Measurements from ENCODE around the gene BEST1. TPM values are rescaled to one million over a fixed set of nuclear protein-coding genes. Genes with fewer than 3 reads are reported as not detected.
A peak's percentile ranks its signal among the peaks of the same experiment; 100 is the strongest.

The BEST1 gene
- total and polyA plus RNA-seq, 2 experiments from 2014 or later, result 3.9 to 5.1 TPM

DNA sequence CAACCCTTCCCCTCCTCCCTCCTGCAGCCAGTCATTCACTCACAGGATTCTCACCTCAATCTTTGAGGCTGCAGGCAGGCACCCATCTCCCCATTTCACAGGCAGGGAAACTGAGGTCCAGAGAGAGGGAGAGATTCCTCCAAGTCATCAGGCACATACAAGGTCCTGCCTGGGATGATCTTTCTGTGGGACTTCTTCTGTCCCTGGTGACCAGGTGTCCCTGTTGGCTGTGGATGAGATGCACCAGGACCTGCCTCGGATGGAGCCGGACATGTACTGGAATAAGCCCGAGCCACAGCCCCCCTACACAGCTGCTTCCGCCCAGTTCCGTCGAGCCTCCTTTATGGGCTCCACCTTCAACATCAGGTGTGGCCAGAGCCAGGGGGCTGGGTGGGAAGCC lies 9.5 kb downstream of the BEST1 start:
- no peak overlapping the region for H3K27ac ChIP-seq
- 81 to 82% methylated on average over 6 of the region's 6 CpGs for WGBS, 2 experiments (ENCODE audit: low coverage in 1 of 2, low lambda C conversion rate in 2 of 2, missing lambda C conversion rate in 2 of 2)
- H3K9me2 ChIP-seq (ENCODE audit: insufficient read depth), result no peaks in the 10 kb centered on the region
- H2AFZ ChIP-seq, result no peak overlapping the region
- peaks cover 13% of the 10 kb centered on the region; the same call in 1 of the 2 replicates for H3K36me3 ChIP-seq (ENCODE audit: low read depth)
- H3K79me2 ChIP-seq (ENCODE audit: insufficient read depth), result peaks cover 5% of the 10 kb centered on the region
- peaks cover 25% of the 10 kb centered on the region for H3K4me1 ChIP-seq (ENCODE audit: insufficient read depth)
- no peaks in the 10 kb centered on the region for H3K9me3 ChIP-seq (ENCODE audit: low read depth)
- in situ Hi-C loops (cut with MboI), result no loop called here
- peaks cover under 1% of the 10 kb centered on the region; the same call in 1 of the 2 replicates for H4K20me1 ChIP-seq (ENCODE audit: insufficient read depth)
- H3F3A ChIP-seq (ENCODE audit: insufficient read depth), result peaks cover 44% of the 10 kb centered on the region
- no peak for DNase-seq
- H3K4me3 ChIP-seq, result no peak overlapping the region
- H3K9ac ChIP-seq, result no peak overlapping the region
- H3K27me3 ChIP-seq (replicated peaks; ENCODE audit: insufficient read depth), result no peaks in the 10 kb centered on the region
- no peak overlapping the region for H3K4me2 ChIP-seq (ENCODE audit: unreplicated experiment)
- TF ChIP-seq EZH2phosphoT487 (IDR thresholded peaks at IDR 0.05; ENCODE audit: insufficient read depth, low read depth) (no peak), EZH2 (IDR thresholded peaks at IDR 0.05; ENCODE audit: insufficient read depth, poor library complexity, severe bottlenecking) (no peak)

DNA sequence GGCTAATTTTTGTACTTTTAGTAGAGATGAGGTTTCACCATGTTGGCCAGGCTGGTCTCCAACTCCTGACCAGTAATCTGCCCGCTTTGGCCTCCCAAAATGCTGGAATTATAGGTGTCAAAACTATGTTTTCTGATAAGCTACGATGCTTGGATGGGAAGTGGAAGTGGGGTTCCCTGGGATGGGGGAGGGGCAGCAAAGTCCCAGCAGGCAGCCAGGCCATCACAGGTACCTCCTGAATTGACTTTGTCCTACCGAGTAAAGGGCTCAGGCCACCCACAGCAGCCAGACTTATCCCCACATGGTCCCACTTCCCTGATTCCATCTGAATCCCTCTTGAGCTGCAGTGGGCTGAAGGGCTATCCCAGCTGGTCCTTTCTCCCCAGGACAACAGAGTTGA lies 10.4 kb downstream of the BEST1 start:
- Histone ChIP-seq H3K4me1 (ENCODE audit: insufficient read depth) (peaks cover 28% of the 10 kb centered on the region), H3K9ac (no peak overlapping the region), H3K4me2 (ENCODE audit: unreplicated experiment) (no peak overlapping the region), H4K20me1 (ENCODE audit: insufficient read depth) (peaks cover 9% of the 10 kb centered on the region), H3F3A (ENCODE audit: insufficient read depth) (peaks cover 51% of the 10 kb centered on the region), H3K4me3 (no peak overlapping the region), H3K9me2 (ENCODE audit: insufficient read depth) (no peaks in the 10 kb centered on the region), H3K9me3 (ENCODE audit: low read depth) (no peaks in the 10 kb centered on the region), H3K27me3 (replicated peaks; ENCODE audit: insufficient read depth) (no peaks in the 10 kb centered on the region), H2AFZ (no peak overlapping the region), H3K36me3 (ENCODE audit: low read depth) (peaks cover 22% of the 10 kb centered on the region), H3K27ac (no peak overlapping the region), H3K79me2 (ENCODE audit: insufficient read depth) (peaks cover 14% of the 10 kb centered on the region)
- 74 to 76% methylated on average over 3 of the region's 3 CpGs for WGBS, 2 experiments (ENCODE audit: low coverage in 1 of 2, low lambda C conversion rate in 2 of 2, missing lambda C conversion rate in 2 of 2)
- TF ChIP-seq EZH2 (IDR thresholded peaks at IDR 0.05; ENCODE audit: insufficient read depth, poor library complexity, severe bottlenecking) (no peak), EZH2phosphoT487 (IDR thresholded peaks at IDR 0.05; ENCODE audit: insufficient read depth, low read depth) (no peak)
- no peak for DNase-seq
- in situ Hi-C loops (cut with MboI), result no loop called here

DNA sequence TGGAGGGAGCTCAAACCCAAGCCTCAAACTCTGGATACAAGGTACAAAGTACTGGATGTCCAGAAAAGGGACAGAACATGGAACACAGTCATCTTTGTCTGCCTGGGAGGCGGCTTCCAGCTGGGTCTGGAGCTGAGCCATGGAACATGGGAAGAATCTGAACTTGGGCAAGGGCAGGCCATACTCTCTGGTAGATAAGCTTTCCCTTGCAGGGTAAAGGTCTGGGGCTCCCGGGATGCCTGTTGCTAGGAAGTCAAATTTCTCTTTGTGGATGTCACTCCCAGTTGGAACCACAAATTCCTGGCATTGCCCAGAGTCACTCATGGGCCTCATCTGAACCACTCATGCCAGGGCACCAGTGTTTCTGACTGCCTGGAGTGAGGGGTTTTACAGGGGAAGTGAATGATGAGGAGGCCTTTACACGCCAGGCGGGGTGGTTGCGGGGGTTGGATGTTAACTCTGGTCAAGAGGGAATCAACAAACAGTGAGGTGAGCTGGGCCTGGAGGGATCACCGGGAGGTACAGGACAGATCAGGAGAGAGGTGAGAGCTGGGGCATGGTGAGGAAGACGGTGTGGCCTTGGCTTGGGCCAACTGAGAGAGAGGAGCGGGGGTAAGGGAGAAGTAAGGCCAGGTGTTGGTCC lies 11.5 kb downstream of the BEST1 start:
- in situ Hi-C loops (cut with MboI), result no loop called here
- DNase-seq, result peak; percentile 73
- Histone ChIP-seq H3K9me3 (ENCODE audit: low read depth) (no peaks in the 10 kb centered on the region), H3K9ac (no peak overlapping the region), H4K20me1 (ENCODE audit: insufficient read depth) (peaks cover 14% of the 10 kb centered on the region), H3K36me3 (ENCODE audit: low read depth) (peaks cover 32% of the 10 kb centered on the region), H2AFZ (no peak overlapping the region), H3K4me1 (ENCODE audit: insufficient read depth) (peaks cover 28% of the 10 kb centered on the region), H3K4me2 (ENCODE audit: unreplicated experiment) (no peak overlapping the region), H3K9me2 (ENCODE audit: insufficient read depth) (no peaks in the 10 kb centered on the region), H3K79me2 (ENCODE audit: insufficient read depth) (peaks cover 25% of the 10 kb centered on the region), H3K4me3 (no peak overlapping the region), H3K27me3 (replicated peaks; ENCODE audit: insufficient read depth) (no peaks in the 10 kb centered on the region), H3F3A (ENCODE audit: insufficient read depth) (peaks cover 61% of the 10 kb centered on the region), H3K27ac (peak overlapping the region; percentile 55)
- no peak for TF ChIP-seq EZH2 (IDR thresholded peaks at IDR 0.05; ENCODE audit: insufficient read depth, poor library complexity, severe bottlenecking)
- TF ChIP-seq EZH2phosphoT487 (IDR thresholded peaks at IDR 0.05; ENCODE audit: insufficient read depth, low read depth), result no peak
- 78 to 80% methylated on average over 8 of the region's 8 CpGs for WGBS, 2 experiments (ENCODE audit: low coverage in 1 of 2, low lambda C conversion rate in 2 of 2, missing lambda C conversion rate in 2 of 2)

DNA sequence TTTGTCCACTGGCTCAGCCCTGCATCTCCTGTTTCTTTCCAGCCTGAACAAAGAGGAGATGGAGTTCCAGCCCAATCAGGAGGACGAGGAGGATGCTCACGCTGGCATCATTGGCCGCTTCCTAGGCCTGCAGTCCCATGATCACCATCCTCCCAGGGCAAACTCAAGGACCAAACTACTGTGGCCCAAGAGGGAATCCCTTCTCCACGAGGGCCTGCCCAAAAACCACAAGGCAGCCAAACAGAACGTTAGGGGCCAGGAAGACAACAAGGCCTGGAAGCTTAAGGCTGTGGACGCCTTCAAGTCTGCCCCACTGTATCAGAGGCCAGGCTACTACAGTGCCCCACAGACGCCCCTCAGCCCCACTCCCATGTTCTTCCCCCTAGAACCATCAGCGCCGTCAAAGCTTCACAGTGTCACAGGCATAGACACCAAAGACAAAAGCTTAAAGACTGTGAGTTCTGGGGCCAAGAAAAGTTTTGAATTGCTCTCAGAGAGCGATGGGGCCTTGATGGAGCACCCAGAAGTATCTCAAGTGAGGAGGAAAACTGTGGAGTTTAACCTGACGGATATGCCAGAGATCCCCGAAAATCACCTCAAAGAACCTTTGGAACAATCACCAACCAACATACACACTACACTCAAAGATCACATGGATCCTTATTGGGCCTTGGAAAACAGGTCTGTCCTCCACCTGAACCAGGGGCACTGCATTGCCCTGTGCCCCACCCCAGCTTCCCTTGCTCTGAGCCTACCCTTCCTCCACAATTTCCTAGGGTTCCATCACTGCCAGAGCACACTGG lies 12.3 kb downstream of the BEST1 start:
- TF ChIP-seq EZH2 (IDR thresholded peaks at IDR 0.05; ENCODE audit: insufficient read depth, poor library complexity, severe bottlenecking), result no peak
- no peak for TF ChIP-seq EZH2phosphoT487 (IDR thresholded peaks at IDR 0.05; ENCODE audit: insufficient read depth, low read depth)
- Histone ChIP-seq H3K4me3 (no peak overlapping the region), H3K4me2 (ENCODE audit: unreplicated experiment) (no peak overlapping the region), H3K36me3 (ENCODE audit: low read depth) (peaks cover 29% of the 10 kb centered on the region), H2AFZ (no peak overlapping the region), H3K9me2 (ENCODE audit: insufficient read depth) (no peaks in the 10 kb centered on the region), H3K4me1 (ENCODE audit: insufficient read depth) (peaks cover 28% of the 10 kb centered on the region), H3F3A (ENCODE audit: insufficient read depth) (peaks cover 63% of the 10 kb centered on the region), H3K9ac (no peak overlapping the region), H3K27me3 (replicated peaks; ENCODE audit: insufficient read depth) (no peaks in the 10 kb centered on the region), H3K79me2 (ENCODE audit: insufficient read depth) (peaks cover 31% of the 10 kb centered on the region), H3K9me3 (ENCODE audit: low read depth) (no peaks in the 10 kb centered on the region), H4K20me1 (ENCODE audit: insufficient read depth) (peaks cover 16% of the 10 kb centered on the region), H3K27ac (peak overlapping the region; percentile 55)
- peak; percentile 37 for DNase-seq
- WGBS, 2 experiments (ENCODE audit: low coverage in 1 of 2, low lambda C conversion rate in 2 of 2, missing lambda C conversion rate in 2 of 2), result 77 to 78% methylated on average over 12 of the region's 12 CpGs
- in situ Hi-C loops (cut with MboI), result no loop called here

Data from GM23248 (cell line).